MV-4-11 (cell line): ENCODE measurements around the gene TRIM36.
A peak's percentile ranks its signal among the peaks of the same experiment; 100 is the strongest.

Experiments used
- DNase-seq: peaks from one replicate; lab custom pipeline; 2025; lab: John Stamatoyannopoulos, UW

TRIM36 gene

GRCh38 chr5:115166744-115167393 is 2.8 kb downstream of the TRIM36 start:
- no peak for DNase-seq

DNA sequence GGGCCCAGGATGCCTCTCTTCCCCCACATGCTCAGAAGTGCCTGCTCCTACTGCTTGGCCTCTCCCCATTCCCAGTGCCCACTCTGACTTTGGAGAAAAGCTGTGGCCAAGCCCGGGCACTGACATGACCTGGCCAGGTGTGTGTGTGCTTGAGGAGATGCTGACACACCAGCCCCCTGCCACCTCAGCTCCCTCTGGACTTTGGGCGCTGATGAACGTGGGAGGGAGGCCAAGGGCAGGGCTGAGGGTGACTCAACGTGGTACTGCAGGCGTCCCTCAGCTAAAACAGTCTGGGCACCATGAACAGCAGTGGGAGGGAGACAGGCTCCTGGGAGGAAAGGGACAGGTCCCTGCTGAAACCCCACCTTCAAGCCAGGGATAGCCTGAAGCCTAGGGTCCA is 3.9 kb downstream of the TRIM36 start:
- no peak for DNase-seq

DNA sequence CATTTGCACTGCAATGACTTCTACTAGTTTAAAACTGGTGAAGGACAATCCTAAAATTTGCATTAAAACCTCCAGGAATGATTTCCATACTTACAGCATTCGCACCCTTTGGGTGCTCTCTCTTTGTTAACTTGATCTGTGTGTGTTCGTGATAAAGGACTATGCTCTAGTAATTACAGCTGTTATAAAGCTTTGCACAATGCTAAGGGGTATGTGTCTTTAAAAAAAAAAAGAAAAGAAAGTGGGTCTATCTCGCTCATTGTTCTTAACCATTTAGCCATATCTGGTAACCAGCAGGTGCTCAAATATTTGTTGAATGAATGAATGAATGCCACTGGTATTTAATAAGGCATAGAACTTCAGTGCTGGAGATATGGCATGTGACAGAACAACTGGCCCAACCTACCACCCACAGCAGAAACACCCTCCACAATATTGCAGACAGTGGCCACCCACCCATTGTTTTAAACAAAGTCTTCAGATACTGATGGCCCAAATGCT is 8.7 kb downstream of the TRIM36 start:
- no peak for DNase-seq

DNA sequence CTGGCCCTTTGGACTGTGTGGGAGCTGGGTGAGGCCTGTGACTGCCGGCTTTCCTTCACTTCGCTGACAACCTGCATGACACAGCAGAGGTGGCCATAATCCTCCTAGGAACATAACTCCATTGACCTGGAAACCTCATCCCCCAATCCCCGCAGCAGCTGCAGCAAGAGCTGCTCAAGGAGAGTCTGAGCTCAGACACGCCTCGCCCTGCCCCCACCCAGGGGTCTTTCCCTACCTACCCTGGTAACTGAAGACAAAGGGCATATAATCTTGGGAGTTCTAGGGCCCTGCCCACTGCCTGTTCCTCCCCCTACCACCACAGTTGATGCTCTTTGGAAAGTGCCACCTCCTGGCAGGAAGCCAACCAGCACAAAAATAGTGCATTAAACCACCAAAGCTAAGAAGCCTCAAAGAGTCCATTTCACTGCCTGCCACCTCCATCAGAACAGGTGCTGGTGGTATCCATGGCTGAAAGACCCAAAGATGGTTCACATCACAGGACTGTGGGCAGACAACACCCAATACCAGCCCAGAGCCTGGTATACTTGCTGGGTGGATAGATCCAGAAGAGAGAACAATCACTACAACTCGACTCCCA is 18.4 kb downstream of the TRIM36 start:
- DNase-seq = no peak

DNA sequence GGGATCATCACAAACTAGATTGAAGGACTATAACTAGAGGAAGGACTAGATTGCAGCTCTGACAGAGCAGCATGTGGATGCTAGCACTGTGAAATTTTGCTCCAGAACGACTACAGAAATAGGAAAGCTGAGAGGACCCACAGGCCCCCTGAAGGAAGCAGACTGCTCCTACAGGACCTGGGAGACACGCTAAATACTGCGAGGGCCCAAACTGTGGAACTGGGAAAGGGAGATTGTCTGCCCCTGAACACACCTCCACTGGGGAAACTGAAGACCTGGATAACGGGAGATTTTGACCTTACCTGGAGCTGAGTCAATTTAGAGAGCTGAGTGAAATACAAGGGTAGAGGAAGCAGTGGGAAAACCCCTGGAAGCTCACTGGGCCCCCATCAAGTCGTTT is 19.2 kb downstream of the TRIM36 start:
- DNase-seq = no peak

- DNase-seq = no peak
These were observed 22.7 kb downstream of the TRIM36 start for GRCh38 chr5:115147052-115147451.

GRCh38 chr5:115136294-115136693 is 33.4 kb downstream of the TRIM36 start:
- DNase-seq = no peak

- peak; percentile 67 for DNase-seq
These were observed 37.2 kb downstream of the TRIM36 start for GRCh38 chr5:115132465-115132864.

DNA sequence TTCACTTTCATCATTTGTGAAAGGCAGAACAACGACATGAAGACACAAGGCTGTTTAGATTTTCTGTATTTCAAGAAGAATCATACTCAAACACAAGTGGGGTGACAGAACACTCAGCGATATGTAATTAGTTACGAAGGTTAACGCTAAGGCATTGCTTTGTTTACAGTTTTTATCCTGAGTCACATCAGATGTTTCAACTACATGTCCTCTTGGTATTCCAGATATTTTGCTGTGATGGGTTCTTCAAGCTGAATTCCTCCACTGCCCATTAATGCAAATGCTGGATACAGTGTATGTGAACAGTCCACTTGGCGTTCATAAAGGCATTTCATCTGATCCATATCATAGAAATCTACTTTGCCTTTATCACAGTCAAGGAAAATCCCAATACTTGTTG is 43.4 kb downstream of the TRIM36 start:
- no peak for DNase-seq

DNA sequence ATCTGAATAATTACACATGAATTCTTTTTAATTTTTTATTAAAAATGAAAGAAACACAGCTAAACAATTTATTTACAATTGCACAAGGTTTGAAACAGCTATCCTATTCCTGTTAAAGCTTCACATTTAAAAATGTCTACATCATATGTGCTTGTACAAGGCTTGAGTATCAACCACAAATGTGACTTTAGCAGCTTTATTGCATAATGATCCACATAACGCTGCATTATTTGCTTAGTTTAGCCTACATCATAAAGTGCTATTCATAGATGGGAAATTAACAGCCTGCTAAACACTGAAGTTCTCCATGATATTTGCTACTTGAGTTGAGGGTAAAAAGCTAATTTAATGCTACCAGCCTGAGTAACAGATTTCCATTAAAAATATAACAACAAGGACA is 45.0 kb downstream of the TRIM36 start:
- DNase-seq = peak; percentile 35

DNA sequence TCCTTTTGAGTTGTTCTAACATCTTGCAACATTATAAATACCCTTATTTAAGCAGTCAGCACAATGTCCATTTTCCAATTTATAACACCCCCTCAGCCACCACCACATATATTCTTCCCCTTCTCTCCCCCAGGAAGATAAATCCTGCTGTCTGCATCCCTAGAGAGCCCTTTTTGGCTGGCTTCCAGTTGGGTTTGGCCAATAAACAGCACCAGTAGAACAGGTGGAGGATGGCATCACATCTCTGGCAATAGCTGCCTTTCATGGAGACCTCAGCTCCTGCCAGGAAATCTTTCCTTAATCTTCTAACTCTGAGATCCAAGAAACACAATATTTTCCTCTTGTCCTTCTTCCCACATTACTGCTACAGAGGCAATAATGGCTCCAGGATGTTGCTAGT is 53.7 kb downstream of the TRIM36 start:
- peak; percentile 3 for DNase-seq

DNA sequence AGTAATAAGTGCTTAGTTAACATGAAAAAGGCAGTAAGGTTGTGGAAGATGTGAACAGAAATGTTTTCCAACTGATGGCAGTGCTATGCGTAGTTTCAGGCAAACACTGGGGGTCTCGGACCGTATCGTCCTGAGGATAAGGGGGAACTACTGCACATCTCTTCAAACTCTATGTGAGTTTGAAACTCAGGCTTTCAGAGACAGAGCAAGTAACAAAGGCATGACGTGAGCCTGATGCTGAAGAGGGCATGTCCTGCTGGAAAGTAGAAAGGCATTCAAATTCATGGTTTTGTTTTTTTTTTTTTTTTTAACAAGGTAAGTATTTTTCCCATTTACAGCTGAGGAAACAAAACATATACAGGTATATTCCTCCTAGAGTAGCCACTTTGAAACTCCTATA is 59.9 kb downstream of the TRIM36 start:
- no peak for DNase-seq

DNA sequence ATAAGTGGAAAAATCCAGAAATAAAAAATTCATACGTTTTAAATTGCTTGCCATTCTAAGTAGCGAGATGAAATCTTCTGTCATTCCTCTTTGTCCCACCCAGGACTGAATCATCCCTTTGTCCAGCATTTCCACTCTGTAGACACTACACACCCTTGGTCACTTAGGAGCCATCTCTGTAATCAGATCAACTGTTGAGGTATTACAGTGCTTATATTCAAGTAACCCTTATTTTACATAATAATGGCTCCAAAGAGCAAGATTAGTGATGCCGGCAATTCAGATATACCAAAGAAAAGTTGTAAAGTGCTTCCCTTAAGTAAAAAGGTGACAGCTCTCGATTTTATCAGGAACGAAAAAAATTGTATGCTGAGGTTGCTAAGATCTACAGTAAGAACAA is 60.4 kb downstream of the TRIM36 start:
- DNase-seq = no peak

- DNase-seq = no peak
These were observed 69.3 kb downstream of the TRIM36 start for GRCh38 chr5:115100319-115100955.

GRCh38 chr5:115098041-115098702 is 71.5 kb downstream of the TRIM36 start:
- peak; percentile 64 for DNase-seq

DNA sequence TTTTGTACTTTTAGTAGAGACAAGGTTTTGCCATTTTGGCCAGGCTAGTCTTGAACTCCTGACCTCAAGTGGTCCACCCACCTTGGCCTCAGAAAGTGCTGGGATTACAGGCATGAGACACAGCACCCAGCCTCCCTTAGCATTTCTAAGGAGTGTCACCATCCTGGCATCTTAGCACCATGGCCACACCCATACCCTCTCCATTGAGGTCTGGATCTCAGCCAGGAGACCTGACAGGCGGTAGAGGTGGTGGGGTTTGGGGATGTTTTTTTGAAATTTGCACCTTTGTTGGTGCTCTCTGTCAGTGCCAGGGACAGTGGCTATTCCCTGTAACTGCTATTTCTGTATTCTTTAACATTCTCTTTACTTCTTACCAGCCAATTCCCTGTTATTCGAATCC is 72.5 kb downstream of the TRIM36 start:
- no peak for DNase-seq

GRCh38 chr5:115096034-115096769 is 73.5 kb downstream of the TRIM36 start:
- DNase-seq = peak; percentile 79

DNA sequence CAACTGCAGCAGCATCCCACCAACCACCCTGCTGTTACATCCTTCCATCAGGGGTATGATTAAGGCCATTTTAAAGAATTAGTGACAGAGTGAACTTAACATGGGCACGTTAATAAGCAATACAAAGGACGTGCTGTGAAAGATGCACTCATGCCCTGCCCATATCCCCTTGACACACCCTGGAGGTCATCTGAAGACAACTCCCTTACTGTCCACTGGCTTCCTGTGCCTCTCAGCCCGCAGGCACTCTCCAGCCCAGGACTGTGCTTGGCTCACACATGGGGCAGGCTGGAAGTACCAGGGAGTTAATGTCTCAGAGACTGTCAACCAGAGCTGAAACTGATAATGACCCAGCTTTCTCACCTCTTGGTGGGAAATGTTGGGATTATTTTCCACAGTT is 81.8 kb downstream of the TRIM36 start:
- DNase-seq = no peak

DNA sequence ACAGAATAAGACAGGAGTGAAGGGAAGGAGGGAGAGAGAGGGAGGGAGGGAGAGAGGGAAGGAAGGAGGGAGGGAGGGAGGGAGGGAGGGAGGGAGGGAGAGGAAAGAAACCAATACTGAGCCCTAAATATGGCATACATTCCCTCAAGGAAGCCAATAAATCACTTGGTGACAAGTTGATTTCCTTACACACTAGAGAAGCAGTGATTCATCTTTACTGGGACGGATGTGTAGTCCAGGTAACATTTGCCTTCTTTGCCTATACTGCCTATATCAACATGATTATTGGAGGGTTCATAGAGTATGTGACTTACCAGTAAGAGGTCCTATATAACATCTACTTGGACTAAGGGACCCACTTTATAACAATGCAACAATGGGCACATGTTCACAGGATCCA is 83.2 kb downstream of the TRIM36 start:
- DNase-seq = no peak

DNA sequence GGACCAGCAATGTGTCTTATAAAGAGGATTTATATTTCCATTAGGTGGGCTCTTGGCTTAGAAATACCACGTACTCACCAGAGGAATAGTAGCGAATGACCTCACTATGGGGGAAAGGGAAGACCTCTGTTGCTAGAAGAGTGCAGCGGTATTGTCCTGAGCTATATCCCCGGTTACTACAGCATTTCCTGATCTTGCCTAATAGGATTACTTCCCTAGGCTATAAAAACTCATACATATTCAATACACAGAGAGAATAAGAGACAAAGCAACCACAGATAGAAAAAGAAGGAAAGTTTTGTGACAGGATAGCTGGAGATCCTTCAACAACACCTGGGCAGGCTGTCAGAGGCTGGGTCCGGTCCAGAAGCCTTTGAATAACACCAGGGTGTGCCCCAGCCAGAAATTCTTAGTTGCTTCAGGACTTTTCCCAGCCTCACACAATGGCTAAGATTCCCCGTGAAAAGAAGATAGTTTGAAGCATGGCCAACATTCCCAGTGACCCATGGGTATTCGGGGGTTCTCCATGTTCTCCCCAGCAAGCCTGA is 85.4 kb downstream of the TRIM36 start:
- DNase-seq = peak; percentile 41

DNA sequence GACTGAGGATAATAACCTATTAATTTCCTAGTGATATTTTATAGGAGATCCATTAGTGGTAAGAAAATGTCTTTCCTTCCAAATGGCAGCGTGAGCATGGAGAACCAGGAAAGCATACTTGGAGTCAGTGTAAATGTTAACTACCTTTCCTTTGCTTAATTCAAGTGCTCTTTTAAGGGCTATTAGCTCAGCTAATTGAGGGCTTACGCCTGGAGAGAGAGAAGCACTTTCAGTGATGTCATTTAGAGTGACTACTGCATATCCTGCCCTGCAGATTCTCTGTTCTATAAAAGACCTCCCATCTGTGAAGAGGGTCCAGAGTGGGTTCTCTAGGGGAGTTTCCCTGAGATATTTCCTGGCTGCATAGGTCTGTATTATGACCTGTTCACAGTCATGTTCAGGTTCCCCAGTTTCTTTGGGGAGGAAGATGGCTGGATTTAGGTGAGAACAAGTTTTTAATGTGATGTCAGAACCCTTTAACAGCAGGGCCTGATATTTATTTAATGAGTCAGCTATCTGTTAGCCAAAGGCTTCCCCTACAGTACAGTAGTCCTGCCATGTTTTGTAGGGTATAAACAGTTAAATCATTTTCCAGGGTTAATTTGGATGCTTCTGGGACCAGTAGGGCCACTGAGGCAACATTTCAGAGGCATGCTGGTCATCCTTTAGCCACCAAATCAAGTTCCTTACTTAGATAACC is 89.6 kb downstream of the TRIM36 start:
- no peak for DNase-seq
